ENCODE results near the gene CALM1.

The CALM1 gene

DNA sequence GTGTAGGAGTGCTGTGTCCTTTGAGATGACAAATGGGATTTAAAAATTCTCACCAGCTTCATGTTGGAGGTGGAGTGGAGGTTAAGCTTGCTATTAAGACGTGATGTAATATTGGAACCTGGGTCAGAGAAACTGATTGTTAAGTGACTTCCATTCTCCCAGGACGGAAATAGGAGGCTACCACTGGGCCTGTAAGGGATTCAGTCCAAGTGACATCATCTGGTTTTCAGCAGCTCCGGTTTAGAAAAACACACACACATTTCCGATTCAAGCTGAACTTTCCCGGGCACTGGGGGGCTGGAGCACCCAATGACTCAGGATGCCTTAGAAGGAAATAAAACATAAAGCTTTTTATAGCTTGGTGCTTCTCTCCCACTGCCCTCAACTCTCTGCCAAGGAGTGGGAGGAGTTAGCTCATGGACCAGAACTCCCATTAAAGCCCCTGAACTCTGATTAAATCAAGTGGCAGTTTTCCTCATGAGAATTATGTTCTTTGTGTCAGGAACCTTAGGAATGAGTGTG, 12.4 kb downstream of the CALM1 start:
- DNase-seq (ENCODE audit: low read depth in 3 of 3) = no peak

DNA sequence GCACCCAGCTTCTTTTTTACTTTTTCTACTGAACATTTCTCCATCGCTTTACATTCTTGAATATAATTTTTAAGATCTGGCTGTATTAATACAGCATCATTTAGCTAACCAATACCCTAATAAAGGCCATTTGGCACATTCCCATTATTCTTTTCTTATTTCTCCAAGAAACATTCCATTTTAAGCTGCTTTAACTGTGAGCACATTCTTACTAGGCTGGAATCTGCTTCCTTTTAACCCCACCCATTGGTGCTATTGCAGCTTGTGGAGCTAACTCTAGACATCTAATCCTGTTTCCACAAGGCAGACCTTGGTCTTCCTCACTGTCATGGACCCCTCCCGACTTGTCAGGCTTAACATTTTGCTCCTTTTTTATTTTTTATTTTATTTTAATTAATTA, 15.2 kb downstream of the CALM1 start:
- DNase-seq (ENCODE audit: low read depth in 3 of 3) = no peak

DNA sequence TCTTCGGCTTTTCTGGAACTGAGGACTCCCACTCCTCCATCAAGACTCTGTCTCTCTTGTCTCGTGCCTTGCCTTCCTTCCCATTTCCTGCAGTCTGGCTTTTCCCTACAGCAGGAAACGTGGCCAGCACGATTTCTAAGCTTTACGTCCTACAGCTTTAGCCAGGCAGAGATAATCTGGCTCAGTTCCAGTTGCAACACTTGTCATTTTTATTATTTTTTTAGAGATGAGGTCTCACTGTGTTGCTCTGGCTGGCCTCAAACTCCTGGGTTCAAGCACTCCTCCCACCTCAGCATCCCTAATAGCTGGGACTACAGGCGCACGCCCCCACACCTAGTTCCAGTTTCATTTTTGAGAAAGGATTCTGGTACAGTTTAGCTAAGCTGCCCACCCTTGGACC, 19.9 kb downstream of the CALM1 start:
- no peak for DNase-seq (ENCODE audit: low read depth in 3 of 3)

DNA sequence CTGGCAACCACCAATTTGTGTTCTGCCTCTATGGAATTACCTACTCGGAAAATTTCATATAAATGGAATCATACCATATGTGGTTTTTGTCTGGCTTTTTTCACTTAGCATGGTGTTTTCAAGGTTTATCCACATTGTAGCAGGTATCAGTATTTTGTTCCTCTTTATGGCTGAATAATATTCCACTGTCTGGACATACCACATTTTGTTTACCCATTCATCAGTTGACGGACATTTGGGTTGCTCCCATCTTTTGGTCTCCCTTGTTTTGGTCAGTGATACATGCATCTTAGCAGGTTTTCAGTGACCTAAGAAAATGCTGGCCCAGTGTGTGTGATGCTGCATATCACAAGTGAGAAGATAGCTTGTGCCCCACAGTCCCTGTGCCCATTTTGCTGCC, 21.2 kb downstream of the CALM1 start:
- DNase-seq (ENCODE audit: low read depth in 3 of 3) = no peak

DNA sequence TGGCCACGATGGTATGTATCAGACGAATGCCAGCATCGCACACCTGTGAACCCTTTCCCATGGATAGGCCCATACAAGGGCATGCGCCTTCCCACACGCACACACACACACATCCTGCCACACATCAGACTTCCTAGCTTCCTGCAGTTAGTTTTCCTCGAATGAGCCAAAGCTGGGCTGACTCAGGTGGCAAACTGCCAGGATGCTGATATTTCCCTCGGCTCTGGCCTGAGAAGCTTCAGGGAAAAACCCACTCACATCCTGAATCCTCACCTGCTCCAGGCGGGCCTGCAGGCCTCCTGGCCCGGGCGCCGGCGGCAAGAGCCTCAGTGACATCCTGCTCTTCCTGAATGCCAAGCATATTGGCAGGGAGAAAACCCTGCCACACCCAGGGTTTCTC, 22.4 kb downstream of the CALM1 start:
- DNase-seq (ENCODE audit: low read depth in 3 of 3) = no peak

DNA sequence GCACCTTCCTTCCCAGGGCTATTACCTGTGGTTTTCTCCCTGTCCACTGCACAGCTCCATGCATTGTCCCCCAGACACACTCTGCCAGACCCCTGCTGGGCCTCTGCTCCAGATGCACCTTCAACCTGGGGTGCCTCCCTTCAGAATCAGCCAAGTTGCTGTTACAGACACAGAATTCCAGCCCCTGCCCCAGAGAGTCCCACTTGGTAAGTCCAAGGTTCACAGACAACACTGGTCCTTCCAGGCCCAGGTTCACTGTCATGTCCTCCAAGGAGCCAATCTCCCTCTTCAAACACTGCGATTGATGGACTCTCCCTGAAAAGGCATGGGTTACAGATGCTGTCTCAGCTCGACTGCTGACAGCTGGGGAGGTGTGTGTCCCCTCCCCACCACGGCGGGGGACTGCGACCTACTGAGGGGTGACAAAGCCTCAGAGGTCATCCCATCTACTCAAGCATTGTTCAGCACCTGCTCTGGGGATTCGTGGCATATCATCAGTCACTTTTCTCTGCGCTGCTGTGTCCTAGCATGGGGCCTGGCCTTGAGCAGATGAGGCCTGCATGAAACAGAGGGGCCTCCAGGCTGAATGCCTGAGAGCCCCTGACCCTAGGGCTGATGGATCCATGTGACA, 24.3 kb downstream of the CALM1 start:
- DNase-seq (ENCODE audit: low read depth in 3 of 3) = no peak

DNA sequence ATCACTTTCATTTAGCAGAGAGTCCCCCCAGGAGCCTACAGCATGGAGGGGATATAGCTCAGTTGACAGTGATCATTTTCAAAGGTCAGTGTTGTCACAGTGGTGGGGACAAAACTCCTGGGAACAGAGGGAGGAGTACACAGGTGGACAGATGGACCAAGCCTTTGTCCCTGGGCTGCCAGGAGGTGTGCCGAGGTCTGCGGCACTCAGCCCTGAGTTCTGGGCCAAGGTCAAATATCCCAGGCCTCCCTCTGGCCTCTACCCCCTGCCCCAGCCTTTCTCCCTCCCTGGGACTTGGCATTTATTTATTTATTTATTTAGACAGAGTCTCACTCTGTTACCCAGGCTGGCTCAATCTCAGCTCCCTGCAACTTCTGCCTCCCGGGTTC, 24.8 kb downstream of the CALM1 start:
- no peak for DNase-seq (ENCODE audit: low read depth in 3 of 3)

DNA sequence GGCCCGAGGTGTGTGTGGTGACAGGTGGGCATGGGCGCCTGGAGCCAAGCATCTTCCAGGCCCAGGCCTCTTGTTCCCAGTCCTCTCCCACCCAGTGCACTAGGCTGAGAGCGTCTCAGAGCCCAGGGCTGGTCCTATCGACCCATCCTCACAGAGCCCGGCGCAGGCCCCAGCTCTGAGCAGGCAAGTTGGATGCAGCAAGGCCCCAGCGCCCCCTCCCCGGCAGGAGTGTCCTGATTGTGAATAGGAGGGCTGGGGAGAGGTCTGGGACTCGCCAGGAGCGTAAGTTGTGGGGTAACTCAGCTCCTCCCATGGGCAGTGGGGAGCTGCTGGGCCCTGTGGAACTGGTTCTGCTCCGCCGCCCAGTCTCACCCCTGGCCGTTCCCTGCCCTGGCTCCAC, 26.3 kb downstream of the CALM1 start:
- DNase-seq (ENCODE audit: low read depth in 3 of 3) = no peak

DNA sequence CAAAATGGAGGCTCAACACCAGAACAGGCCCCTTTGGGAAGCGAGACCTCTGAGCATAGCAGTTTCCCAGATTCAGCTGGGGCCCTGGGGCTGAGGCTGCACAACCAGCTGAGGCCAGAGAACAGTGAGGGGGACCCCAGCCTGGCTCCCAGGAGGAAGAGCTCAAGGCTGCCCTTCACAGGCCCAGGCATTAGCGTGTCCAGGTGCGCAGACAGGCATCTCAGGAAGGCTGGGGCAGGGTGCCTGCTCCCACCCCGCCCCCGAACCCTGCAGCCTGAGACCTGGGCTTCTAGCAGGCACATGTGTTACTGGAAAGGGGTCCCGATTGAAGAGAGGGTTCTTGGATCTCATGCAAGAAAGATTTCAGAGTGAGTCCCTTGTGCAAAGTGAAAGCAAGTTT, 27.2 kb downstream of the CALM1 start:
- DNase-seq (ENCODE audit: low read depth in 3 of 3) = no peak

DNA sequence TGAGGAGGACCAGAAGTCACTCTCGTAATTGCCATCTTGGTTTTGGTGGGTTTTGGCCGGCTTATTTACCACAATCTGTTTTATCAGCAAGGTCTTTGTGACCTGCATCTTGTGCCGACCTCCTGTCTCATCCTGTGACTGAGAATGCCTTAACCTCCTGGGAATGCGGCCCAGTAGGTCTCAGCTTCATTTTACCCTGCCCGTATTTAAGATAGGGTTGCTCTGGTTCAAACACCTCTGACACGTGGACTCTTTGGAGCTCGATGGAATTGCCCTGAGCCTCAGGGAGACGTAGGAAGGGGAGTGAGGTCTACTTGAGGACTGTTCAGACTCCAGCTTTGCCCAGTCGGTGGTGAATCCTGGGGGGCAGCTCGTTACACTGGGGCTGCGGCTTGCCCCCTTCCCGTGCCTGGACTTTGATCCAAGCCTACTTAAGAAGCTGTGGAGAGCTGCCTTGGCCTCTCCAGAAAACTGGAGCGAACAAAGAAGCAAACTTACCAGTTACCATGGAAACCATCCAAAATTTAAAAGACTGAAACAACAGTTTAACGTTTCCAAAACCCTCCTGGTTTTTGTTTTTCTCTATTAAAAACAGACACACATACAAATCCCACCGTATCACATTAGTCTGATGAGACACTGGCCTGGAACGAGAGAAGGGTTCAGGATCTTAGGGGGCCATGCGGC, 28.0 kb downstream of the CALM1 start:
- no peak for DNase-seq (ENCODE audit: low read depth in 3 of 3)

DNA sequence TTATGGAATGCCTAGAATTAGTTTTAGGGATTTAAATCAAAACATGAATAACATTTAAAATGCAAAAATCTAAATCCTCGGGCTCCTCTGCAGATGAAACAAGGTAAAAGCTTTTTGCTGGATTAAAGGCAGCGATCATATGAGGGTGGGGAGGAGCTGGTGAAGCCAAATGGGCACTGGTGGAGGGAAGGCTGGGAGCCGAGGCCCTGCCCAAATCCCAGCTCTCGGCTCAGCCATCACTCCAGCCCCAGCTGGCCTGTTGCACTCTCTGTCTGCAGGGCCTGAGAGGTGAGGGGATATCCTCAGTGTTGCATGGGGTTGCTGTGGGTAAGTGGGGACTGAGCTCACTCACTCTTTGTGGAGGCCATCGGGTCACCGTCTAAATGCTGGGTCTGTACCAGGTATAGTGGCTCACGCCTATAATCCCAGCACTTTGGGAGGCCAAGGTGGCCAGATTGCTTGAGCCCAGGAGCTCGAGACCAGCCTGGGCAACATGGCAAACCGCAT, 28.6 kb downstream of the CALM1 start:
- DNase-seq (ENCODE audit: low read depth in 3 of 3) = no peak

DNA sequence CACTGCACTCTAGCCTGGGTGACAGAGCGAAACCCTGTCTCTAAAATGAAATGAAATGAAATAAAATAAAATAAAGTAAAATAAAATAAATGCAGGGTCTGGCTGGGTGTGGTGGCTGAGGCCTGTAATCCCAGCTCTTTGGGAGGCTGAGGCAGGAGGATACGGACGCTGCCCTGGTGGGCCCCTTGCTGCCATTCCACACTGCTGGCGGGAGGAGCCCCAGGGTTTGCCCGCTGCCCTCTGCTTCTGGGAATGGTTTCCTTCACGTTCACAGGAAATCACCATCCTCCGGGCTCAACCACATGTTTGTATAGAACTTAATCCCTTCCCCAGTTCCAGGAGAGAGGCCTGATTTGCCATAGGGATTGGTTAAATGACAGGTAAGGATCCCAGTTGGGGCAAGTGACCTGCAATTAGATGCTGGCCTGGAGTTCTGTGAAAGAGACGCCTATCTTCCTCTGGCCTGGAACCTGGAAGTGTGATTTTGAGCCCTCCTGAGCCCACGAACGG, 29.3 kb downstream of the CALM1 start:
- DNase-seq (ENCODE audit: low read depth in 3 of 3) = no peak

DNA sequence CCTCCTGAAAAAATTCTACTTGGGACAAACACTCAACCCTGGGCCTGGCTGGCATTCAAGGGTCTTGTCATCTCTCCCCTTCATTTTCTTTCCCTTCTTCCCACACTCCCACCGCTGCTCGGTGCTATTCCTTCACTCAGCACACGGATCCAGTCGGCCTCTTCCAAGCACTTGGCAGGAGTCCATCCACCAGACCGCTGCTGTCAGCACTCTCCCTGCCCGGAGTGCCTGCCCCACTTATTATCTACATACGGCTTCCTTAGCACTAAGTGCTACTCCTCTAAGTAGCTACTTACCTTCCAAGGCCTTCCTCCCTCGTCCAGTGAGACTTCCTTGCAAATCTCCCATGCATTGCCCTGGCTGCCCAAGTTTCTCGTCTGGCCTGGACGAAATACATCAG, 29.8 kb downstream of the CALM1 start:
- no peak for DNase-seq (ENCODE audit: low read depth in 3 of 3)

DNA sequence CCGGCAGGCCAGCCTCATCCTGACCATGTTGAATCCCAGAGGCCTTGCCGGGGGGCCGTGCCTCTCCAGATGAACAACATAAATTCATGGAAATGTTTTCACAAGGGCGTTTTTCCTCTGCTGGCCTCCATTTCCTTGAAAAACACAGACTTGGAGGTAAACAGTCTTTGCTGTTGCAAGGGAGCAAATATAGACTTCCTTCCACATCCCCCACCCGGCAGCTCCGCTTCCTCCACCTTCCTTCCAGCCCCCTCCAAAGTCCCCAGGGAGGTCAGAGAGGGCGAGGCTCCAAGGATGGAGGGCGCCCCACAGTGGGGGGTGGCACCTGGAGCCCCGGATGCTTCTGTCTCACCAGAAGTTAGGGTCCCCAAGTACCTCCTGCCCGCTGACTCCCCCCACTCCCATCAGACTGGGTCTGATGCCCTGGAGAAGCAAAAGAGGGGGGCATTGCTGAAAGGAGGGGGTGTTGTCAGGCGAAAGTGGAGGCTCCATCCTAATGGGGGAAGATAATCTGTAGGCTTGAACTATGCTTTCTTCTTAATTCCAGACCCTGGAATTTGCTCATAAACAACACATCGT, 31.1 kb downstream of the CALM1 start:
- DNase-seq (ENCODE audit: low read depth in 3 of 3) = no peak

DNA sequence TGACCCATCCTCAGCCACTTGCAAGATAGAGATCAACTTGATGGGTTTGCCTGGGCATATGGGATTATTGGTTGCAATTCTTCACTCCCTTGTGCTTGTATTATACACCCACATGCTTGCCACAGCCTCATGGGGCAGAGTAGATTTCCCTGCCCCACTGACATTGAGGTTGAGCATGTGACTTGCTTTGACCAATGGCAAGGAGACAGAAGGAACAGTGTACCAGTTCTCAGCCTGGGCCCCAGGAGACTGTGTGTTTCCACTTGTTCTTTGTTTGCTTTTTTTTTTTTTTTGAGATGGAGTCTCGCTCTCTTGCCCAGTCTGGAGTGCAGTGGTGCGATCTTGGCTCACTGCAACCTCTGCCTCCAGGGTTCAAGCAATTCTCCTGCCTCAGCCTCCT, 31.8 kb downstream of the CALM1 start:
- DNase-seq (ENCODE audit: low read depth in 3 of 3) = no peak

DNA sequence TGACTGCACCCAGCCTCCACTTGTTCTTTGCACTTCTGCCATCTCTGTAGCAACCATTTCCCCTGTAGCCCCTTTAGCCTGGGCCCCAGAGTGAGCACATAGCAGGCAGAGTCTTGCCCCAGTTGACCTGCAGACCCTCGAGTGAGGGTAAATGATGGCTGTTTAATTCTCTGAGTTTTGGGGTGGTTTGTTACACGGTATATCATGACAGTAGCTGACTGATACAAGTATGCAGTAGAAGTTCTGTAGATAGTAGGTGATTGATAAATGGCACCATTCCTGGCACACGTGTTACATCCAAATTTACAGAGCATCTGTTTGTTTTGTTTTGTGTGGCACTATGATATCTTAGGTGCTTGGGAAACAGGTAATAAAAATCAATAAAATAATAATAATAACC, 32.4 kb downstream of the CALM1 start:
- DNase-seq (ENCODE audit: low read depth in 3 of 3) = no peak

DNA sequence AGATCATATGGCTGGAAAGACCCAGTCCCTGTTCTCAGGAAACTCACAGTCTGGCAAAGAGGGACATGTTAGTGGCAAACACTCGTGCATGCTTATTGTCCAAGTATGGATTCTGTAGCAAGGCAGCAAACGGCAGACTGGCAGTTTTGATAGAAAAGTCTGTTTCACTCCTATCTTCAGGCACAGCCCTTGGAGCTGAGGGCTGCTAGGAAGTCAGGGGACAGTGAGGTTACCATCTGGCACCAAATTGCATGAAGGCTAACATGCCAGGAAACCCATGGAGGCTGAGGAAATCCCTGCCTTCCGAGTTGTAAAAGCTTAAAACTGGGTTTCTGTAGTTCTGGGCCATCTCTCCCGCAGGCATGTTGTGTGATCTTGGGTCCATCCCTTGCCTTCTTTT, 32.9 kb downstream of the CALM1 start:
- DNase-seq (ENCODE audit: low read depth in 3 of 3) = no peak

DNA sequence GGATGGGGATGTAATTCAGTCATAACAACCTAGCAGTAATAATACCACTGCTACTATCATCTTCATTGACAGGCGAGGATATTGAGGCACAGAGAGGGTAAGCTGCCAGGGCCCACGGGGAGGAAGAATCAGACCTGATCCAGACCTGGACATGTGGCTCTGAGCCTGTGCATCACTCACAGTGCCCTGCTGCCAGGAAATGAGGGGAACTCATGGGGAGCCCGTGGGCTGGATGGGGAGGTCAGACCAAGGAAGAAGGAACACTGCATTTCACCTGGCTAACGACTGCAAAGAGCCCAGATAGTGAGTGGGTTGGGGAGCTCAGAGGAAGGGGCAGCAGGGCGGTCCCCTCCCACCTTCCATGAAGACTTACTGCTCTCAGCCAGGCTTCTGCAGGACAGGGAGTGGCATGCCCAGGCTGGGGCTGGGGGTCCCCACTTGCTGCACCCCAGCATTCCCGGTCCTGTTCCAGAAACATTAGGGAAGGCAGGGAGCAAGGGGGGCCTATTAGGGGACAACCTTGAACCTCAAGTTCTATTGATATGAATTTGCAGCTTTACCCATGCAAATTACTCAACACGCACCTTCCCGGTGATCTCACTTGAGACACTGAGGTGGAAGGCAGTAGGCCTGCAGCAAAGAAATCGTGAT, 37.7 kb downstream of the CALM1 start:
- no peak for DNase-seq (ENCODE audit: low read depth in 3 of 3)

DNA sequence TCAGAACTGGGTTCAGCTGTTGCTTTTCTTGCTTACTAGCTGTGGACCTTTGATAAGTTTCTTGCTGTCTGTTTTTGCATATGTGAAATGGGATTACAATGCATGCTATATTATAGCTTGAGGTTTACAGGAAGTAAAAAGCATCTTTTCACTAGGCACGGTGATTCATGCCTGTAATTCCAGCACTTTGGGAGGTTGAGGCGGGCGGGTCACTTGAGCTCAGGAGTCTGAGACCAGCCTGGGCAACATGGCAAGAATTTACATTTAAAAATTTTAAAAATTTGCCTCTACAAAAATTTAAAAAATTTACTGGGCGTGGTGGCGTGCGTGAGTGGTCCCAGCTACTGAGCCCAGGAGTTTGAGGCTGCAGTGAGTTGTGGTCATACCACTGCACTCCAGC, 42.0 kb downstream of the CALM1 start:
- DNase-seq (ENCODE audit: low read depth in 3 of 3) = no peak

DNA sequence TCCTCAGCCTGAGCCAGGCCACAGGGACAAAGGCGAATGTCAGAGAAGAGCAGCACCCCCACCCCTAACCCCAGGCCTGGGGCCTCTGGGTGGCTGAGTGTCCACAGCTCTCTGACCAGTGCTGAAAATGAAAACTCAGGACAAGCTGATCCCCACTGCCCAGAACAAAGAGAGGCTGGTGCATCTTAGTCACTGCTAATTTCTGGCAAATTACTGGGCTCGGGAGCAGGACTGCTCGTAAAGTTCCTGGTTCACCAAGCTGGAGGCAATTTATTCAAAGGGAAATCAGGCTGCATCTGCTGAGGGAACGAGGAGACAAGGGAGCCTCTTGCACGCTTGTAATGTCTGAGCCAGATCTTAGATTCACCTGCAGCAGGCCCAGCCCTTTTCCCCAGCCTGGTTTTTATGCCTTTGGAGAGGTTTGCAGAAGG, 43.2 kb downstream of the CALM1 start:
- DNase-seq (ENCODE audit: low read depth in 3 of 3) = no peak

DNA sequence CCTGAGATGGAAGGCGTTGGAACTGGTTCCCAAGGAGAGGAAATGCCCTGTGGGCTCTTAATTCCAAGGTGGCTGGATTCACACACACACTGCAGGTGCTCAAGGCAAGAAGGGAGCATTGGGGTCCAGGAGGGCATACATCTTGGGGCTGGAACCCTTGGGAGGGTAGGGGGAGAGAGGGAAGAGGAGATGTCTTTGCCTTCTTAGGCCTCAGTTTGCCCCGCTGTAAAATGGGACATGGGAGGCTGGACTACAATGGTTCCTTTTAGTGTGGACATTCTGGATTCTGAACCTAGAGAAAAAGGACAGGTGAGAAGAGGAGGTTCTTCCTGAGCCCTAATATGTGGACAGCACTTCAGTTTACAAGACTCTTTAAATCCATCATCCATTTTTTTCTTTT, 43.8 kb downstream of the CALM1 start:
- no peak for DNase-seq (ENCODE audit: low read depth in 3 of 3)

DNA sequence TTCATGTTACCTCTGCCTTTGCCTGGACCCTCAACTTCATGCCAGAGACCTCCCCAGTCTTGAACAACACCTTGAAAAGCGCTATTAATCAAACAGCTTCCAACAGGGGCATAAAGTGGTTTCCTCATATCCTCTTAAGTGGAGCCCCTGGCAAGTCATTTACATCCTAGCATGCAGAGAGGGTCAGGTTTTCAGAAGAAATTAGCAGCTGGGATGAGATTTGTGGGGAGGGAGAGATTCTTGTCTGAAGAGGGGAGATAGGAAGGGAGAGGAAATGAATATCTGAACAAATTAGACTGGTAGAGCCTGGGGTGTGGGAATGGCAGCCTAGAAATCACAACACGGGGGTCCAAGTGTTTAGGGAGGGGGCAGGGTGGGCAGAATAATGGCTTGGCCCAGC, 45.6 kb downstream of the CALM1 start:
- no peak for DNase-seq (ENCODE audit: low read depth in 3 of 3)
